GM12878 (cell line): Measurements from ENCODE around the gene TNFSF11.

Experiments used
- CEBPB ChIP-seq, 2 experiments: fragments of 150-350 bp in 1 of 2; IDR thresholded peaks; 2 replicates each; pipeline ENCODE4 v1.6.1; 2012 to 2014; ENCODE audit warnings: low read depth in 2 of 2, low read length in 2 of 2, borderline replicate concordance in 1 of 2, inconsistent platforms in 1 of 2
- CHD2 ChIP-seq: IDR thresholded peaks from 2 replicates; pipeline ENCODE4 v1.6.1; 2011; ENCODE audit warnings: low read depth, low read length, improper control_type of control experiment, borderline replicate concordance
- HDAC2 ChIP-seq: fragments of 200-600 bp; sonication (generic); IDR thresholded peaks from 2 replicates; pipeline ENCODE4 v1.6.1; 2017
- HDGF ChIP-seq: fragments of 450-650 bp; IDR thresholded peaks from 2 replicates; pipeline ENCODE4 v1.6.1; 2016; ENCODE audit warnings: antibody characterized with exemption
- PAX5 ChIP-seq: IDR thresholded peaks from 2 replicates; pipeline ENCODE4 v1.6.1; 2011; ENCODE audit warnings: low read depth, low read length, borderline replicate concordance
- RCOR1 ChIP-seq: conservative IDR thresholded peaks from 2 replicates; pipeline ENCODE4 v1.6.1; 2012; ENCODE audit warnings: low read depth, low read length, improper control_type of control experiment
- SIN3A ChIP-seq: IDR thresholded peaks from 2 replicates; pipeline ENCODE4 v1.6.1; 2012; ENCODE audit warnings: low read depth, low read length, improper control_type of control experiment
- SRF ChIP-seq, 2 experiments: IDR thresholded peaks; 2 replicates each; pipeline ENCODE4 v1.6.1; 2011; ENCODE audit warnings: low read depth in 2 of 2, low read length in 2 of 2, mild to moderate bottlenecking in 1 of 2, moderate library complexity in 1 of 2
- TAF1 ChIP-seq: IDR thresholded peaks from 2 replicates; pipeline ENCODE4 v1.6.1; 2011; ENCODE audit warnings: mild to moderate bottlenecking, low read depth, low read length, borderline replicate concordance
- USF2 ChIP-seq: IDR thresholded peaks from 2 replicates; pipeline ENCODE4 v1.6.1; 2011; ENCODE audit warnings: low read depth, low read length, improper control_type of control experiment, borderline replicate concordance
- TF ChIP-seq, protein P1 (sequence below): IDR thresholded peaks from 2 replicates; pipeline ENCODE4 v1.6.1; 2012; ENCODE audit warnings: low read depth, low read length, improper control_type of control experiment
- TF ChIP-seq, protein P2 (sequence below): IDR thresholded peaks from 2 replicates; pipeline ENCODE4 v1.6.1; 2011; ENCODE audit warnings: borderline replicate concordance, low read depth, mild to moderate bottlenecking, moderate library complexity, mixed read lengths, low read length; ENCODE audit not compliant: insufficient read depth; ENCODE audit errors: extremely low read length
- TF ChIP-seq, protein P3 (sequence below), 3 experiments: IDR thresholded peaks in 2 of 3; conservative IDR thresholded peaks in 1 of 3; 2 replicates each; pipeline ENCODE4 v1.5.1; 2011; ENCODE audit warnings: low read depth in 3 of 3, low read length in 3 of 3, mild to moderate bottlenecking in 3 of 3, control low read depth in 2 of 3, moderate library complexity in 2 of 3, inconsistent platforms in 1 of 3, mixed read lengths in 1 of 3; ENCODE audit not compliant: control insufficient read depth in 2 of 3, insufficient read depth in 1 of 3; ENCODE audit errors: extremely low read depth in 1 of 3

- TF ChIP-seq, protein P1, sequence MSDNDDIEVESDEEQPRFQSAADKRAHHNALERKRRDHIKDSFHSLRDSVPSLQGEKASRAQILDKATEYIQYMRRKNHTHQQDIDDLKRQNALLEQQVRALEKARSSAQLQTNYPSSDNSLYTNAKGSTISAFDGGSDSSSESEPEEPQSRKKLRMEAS: no peak
- no peak for TF ChIP-seq RCOR1
- TF ChIP-seq CHD2: no peak
- TF ChIP-seq HDGF: no peak
- TF ChIP-seq, protein P2, sequence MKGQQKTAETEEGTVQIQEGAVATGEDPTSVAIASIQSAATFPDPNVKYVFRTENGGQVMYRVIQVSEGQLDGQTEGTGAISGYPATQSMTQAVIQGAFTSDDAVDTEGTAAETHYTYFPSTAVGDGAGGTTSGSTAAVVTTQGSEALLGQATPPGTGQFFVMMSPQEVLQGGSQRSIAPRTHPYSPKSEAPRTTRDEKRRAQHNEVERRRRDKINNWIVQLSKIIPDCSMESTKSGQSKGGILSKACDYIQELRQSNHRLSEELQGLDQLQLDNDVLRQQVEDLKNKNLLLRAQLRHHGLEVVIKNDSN: no peak
- TF ChIP-seq USF2: no peak
- TF ChIP-seq, protein P3, sequence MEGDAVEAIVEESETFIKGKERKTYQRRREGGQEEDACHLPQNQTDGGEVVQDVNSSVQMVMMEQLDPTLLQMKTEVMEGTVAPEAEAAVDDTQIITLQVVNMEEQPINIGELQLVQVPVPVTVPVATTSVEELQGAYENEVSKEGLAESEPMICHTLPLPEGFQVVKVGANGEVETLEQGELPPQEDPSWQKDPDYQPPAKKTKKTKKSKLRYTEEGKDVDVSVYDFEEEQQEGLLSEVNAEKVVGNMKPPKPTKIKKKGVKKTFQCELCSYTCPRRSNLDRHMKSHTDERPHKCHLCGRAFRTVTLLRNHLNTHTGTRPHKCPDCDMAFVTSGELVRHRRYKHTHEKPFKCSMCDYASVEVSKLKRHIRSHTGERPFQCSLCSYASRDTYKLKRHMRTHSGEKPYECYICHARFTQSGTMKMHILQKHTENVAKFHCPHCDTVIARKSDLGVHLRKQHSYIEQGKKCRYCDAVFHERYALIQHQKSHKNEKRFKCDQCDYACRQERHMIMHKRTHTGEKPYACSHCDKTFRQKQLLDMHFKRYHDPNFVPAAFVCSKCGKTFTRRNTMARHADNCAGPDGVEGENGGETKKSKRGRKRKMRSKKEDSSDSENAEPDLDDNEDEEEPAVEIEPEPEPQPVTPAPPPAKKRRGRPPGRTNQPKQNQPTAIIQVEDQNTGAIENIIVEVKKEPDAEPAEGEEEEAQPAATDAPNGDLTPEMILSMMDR (IDR thresholded peaks at IDR 0.05 in 2 of 3, conservative IDR thresholded peaks at IDR 0.05 in 1 of 3; ENCODE audit: control insufficient read depth in 2 of 3, extremely low read depth in 1 of 3, insufficient read depth in 1 of 3, low read depth in 3 of 3, low read length in 3 of 3): no peak
- TF ChIP-seq TAF1: no peak
- TF ChIP-seq SRF (IDR thresholded peaks at IDR 0.05; ENCODE audit: low read depth in 2 of 2, low read length in 2 of 2): no peak
- TF ChIP-seq CEBPB (IDR thresholded peaks at IDR 0.05; ENCODE audit: borderline replicate concordance in 1 of 2, low read depth in 2 of 2, low read length in 2 of 2): no peak
- no peak for TF ChIP-seq PAX5
- no peak for TF ChIP-seq SIN3A
- TF ChIP-seq HDAC2: no peak
Measured at GRCh38 chr13:42614436-42615035, 40.6 kb downstream of the TNFSF11 start.
